Choroid plexus epithelial cell (primary cell): Measurements from ENCODE around the gene NRXN3.

Source experiments
- DNase-seq: peaks from one replicate; pipeline ENCODE4 v3.0.0-alpha.2; 2010; ENCODE audit warnings: low read depth
- H3K4me3 ChIP-seq: 2 replicates; pipeline ENCODE4 v1.5.1; 2011; ENCODE audit warnings: low read depth, mild to moderate bottlenecking, control low read depth, low read length, moderate library complexity
- TF ChIP-seq, protein P1 (sequence below): conservative IDR thresholded peaks from 2 replicates; pipeline ENCODE4 v1.5.1; 2011; ENCODE audit warnings: low read depth, mild to moderate bottlenecking, control low read depth, inconsistent platforms, low read length, moderate library complexity

Gene NRXN3

DNA sequence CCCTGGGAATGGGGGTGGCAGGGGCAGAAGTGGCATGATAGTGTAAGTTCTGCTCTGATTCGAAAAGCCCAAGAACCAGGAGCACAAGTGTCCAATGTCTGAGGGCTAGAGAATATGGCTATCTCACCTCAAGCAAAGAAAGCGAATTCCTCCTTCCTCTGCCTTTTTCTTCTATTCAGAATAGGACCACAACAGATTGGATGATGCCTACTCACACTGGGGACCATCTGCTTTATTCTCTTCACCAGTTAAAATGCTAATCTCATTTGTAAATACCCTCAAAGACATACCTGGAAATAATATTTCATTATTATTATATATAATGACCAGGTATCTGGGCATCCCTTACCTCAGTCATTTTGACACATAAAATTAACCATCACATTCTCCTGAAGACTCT, 808.7 kb downstream of the NRXN3 start:
- TF ChIP-seq, protein P1, sequence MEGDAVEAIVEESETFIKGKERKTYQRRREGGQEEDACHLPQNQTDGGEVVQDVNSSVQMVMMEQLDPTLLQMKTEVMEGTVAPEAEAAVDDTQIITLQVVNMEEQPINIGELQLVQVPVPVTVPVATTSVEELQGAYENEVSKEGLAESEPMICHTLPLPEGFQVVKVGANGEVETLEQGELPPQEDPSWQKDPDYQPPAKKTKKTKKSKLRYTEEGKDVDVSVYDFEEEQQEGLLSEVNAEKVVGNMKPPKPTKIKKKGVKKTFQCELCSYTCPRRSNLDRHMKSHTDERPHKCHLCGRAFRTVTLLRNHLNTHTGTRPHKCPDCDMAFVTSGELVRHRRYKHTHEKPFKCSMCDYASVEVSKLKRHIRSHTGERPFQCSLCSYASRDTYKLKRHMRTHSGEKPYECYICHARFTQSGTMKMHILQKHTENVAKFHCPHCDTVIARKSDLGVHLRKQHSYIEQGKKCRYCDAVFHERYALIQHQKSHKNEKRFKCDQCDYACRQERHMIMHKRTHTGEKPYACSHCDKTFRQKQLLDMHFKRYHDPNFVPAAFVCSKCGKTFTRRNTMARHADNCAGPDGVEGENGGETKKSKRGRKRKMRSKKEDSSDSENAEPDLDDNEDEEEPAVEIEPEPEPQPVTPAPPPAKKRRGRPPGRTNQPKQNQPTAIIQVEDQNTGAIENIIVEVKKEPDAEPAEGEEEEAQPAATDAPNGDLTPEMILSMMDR = no peak
- DNase-seq = no peak
- no peak overlapping the region for H3K4me3 ChIP-seq

DNA sequence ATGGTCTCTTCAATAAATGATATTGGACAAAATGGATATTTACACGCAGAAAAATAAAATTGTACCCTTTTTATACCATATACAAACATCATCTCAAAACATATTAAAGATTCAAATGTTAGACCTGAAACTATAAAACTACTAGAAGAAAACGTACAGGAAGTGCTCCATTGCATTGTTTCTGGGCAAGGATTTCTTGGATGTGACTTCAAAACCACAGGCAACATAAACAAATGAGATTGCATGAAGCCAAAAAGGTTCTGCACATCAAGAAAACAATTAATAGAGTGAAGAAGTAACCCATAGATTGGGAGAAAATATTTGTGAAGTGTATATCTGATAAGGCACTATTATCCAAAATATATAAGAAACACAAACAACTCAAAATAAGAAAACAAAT, 812.4 kb downstream of the NRXN3 start:
- DNase-seq = peak; percentile 50
- no peak overlapping the region for H3K4me3 ChIP-seq
- TF ChIP-seq, protein P1 = no peak

DNA sequence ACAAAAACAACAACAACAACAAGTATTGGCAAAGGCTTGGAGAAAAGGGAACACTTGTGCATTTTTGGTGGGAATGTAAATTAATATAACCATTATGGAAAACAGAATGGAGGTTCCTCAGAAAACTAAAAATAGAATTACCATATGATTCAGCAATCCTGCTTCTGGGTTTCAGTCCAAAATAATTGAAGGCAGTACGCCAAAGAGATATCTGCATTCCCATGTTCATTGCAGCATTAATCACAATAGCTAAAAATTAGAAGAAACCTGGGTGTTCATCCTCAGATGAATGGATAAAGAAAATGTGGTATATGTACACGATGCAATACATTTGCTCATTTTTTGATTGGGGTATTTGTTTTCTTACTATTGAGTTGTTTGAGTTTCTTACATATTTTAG, 813.0 kb downstream of the NRXN3 start:
- TF ChIP-seq, protein P1 = no peak
- no peak overlapping the region for H3K4me3 ChIP-seq
- DNase-seq = peak; percentile 61

DNA sequence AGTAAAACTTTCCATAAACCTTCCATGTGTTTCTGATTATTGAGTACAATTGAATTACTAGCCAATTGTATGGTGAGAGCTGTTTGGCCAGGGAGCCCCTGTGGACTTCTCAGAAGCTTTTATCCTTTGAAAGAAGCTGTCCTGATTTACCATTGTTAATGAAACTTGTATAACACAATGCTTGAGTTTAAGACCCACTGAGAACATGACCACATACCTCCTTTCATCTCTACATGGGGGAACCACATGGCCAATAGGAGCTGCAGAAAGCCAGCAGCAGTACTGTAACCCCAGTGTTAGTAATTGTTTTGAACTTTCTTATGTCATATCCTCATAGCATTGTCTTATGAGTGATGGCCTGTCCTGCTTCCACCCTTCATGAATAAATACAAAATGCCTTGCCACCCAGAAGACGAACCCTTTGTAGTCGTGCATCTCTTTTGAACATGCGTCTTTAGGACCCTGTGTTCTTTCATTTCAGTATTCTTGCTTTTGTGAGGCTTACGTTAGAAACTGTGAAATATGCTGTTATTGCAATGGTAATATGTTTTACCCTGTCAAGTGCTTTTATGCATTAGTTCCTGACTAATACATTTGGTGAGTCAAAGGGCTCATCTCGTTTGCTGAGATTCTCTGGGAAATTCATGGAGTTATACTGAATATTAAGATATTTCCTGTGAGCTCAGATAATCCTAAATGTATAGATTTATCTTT, 815.7 kb downstream of the NRXN3 start:
- TF ChIP-seq, protein P1 = no peak
- DNase-seq = peak; percentile 59
- H3K4me3 ChIP-seq = no peak overlapping the region

DNA sequence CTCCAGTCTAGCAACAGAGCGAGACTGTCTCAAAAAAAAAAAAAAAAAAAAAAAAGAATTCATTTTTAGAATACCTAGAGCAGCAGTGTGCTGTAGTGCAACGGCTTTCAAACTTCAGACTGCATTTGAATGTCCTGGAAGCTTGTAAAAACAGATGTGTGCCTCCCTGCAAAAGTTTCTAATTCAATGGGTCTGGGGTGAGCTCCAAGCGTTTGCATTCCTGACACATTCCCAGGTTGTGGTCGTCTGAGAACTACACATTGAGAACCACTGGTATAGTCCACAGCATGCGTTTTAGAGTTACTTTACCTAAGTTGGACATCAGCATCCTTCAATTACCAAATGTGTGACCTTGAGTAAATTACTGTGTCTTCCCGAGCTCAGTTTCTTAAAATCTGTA, 816.8 kb downstream of the NRXN3 start:
- DNase-seq = no peak
- TF ChIP-seq, protein P1 = no peak
- H3K4me3 ChIP-seq = no peak overlapping the region

DNA sequence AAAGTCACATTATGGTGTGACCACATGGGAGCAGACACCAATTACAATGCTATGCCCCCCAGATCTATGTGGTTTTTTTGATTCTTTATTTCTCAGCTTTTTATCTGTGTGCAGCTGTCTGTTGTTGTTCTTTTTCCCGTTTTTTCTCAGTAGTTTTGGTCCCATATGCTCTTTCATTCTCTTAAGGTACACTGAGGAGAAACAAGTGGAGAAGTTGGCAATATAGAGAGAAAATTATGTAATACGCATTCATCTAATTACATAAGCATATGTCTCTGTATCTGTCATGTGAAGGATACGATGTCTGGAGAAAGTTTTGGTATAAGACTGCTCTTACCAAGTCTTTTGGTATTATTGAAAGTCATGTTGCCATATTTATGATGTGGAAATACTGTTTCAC, 819.0 kb downstream of the NRXN3 start:
- DNase-seq = no peak

DNA sequence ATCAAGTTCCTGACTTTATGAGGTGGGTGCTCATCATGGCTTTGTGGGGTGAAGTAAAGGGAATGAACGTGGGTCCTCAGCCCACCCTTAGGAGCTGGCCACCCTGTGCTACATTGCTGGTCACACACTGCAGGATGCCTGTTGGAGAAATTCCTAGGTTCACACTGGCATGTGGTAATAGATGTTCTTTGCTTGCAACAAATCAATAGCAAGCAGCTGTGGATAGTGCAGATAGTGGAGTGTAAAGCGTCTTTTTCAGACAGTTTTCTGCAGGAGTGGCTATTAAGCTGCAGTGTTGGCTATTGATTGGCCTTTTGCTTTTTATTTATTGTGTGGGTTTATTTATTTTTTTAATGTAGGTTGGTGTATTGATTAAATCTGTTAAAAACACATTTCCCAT, 822.7 kb downstream of the NRXN3 start:
- H3K4me3 ChIP-seq = no peak overlapping the region
- no peak for DNase-seq
- TF ChIP-seq, protein P1 = no peak

More for the DNA sequence above, 819.0 kb downstream of the NRXN3 start:
- TF ChIP-seq, protein P1 = no peak
- no peak overlapping the region for H3K4me3 ChIP-seq
